NOMO-1 (cell line): ENCODE results near the gene KCNJ4.

ENCODE experiments used
- DNase-seq, 2 experiments: peaks; one replicate each; lab custom pipeline; 2025; ENCODE audit not compliant: unreplicated experiment in 2 of 2; lab: John Stamatoyannopoulos, UW

The KCNJ4 gene

GRCh38 chr22:38455076-38455529 is at the start of gene KCNJ4:
TSS of gene KCNJ4 (minus strand) at chr22:38455199. CDS start at chr22:38428132, 27,067 bp downstream.
- no peak for DNase-seq

GRCh38 chr22:38503021-38503420 is 48.0 kb upstream of the KCNJ4 start:
- DNase-seq, result no peak

- DNase-seq, result no peak
Measured at GRCh38 chr22:38501797-38502672, 47.0 kb upstream of the KCNJ4 start.

GRCh38 chr22:38497869-38498268 is 42.9 kb upstream of the KCNJ4 start:
- no peak for DNase-seq

- no peak for DNase-seq
Measured at GRCh38 chr22:38494939-38495338, 39.9 kb upstream of the KCNJ4 start.

- no peak for DNase-seq
Measured at GRCh38 chr22:38494498-38494897, 39.5 kb upstream of the KCNJ4 start.

GRCh38 chr22:38491707-38492348 is 36.8 kb upstream of the KCNJ4 start:
- DNase-seq, result no peak

GRCh38 chr22:38490915-38491314 is 35.9 kb upstream of the KCNJ4 start:
- no peak for DNase-seq

GRCh38 chr22:38490475-38490874 is 35.5 kb upstream of the KCNJ4 start:
- DNase-seq, result no peak

GRCh38 chr22:38489561-38490145 is 34.7 kb upstream of the KCNJ4 start:
- DNase-seq, result no peak

GRCh38 chr22:38489142-38489541 is 34.1 kb upstream of the KCNJ4 start:
- DNase-seq, result no peak

- no peak for DNase-seq
Measured at GRCh38 chr22:38487946-38488345, 32.9 kb upstream of the KCNJ4 start.

- no peak for DNase-seq
Measured at GRCh38 chr22:38485783-38486182, 30.8 kb upstream of the KCNJ4 start.

GRCh38 chr22:38484244-38484643 is 29.2 kb upstream of the KCNJ4 start:
- DNase-seq, result no peak

- no peak for DNase-seq
Measured at GRCh38 chr22:38482662-38483308, 27.8 kb upstream of the KCNJ4 start.

- DNase-seq, result no peak
Measured at GRCh38 chr22:38481871-38482332, 26.9 kb upstream of the KCNJ4 start.

GRCh38 chr22:38481162-38481870 is 26.3 kb upstream of the KCNJ4 start:
- no peak for DNase-seq

- no peak for DNase-seq
Measured at GRCh38 chr22:38479096-38479837, 24.3 kb upstream of the KCNJ4 start.

GRCh38 chr22:38477585-38477984 is 22.6 kb upstream of the KCNJ4 start:
- no peak for DNase-seq
